GM19395 (cell line): ENCODE measurements around the gene MAEA.
"Not testable (repeated sequence)": the region's sequence is repeated elsewhere in the genome, so short reads cannot be mapped to it uniquely, and the experiment has no call there.

Experiments
- ATAC-seq: cut with Tn5 transposase; IDR thresholded peaks from one replicate; pipeline ENCODE4 v1.9.1; 2021; ENCODE audit warnings: mild to moderate bottlenecking, moderate library complexity; ENCODE audit not compliant: unreplicated experiment

Gene MAEA

GRCh38 chr4:1318488-1319213 is 29.0 kb downstream of the MAEA start:
- no peak for ATAC-seq

- ATAC-seq = no peak
Measured at GRCh38 chr4:1321486-1321885, 31.8 kb downstream of the MAEA start.

GRCh38 chr4:1321946-1322650 is 32.4 kb downstream of the MAEA start:
- ATAC-seq = no peak

GRCh38 chr4:1323280-1323634 is 33.6 kb downstream of the MAEA start:
- ATAC-seq = no peak

GRCh38 chr4:1323635-1324442 is 34.1 kb downstream of the MAEA start:
- ATAC-seq = no peak

- ATAC-seq = not testable (repeated sequence)
Measured at GRCh38 chr4:1324443-1325175, 34.9 kb downstream of the MAEA start.

GRCh38 chr4:1325176-1325480 is 35.4 kb downstream of the MAEA start:
- ATAC-seq = no peak

GRCh38 chr4:1325681-1326635 is 36.3 kb downstream of the MAEA start:
- no peak for ATAC-seq

- ATAC-seq = no peak
Measured at GRCh38 chr4:1326751-1327525, 37.2 kb downstream of the MAEA start.

GRCh38 chr4:1327526-1328266 is 38.0 kb downstream of the MAEA start:
- no peak for ATAC-seq

GRCh38 chr4:1328267-1329155 is 38.8 kb downstream of the MAEA start:
- no peak for ATAC-seq

- ATAC-seq = no peak
Measured at GRCh38 chr4:1329408-1330371, 40.0 kb downstream of the MAEA start.

- no peak for ATAC-seq
Measured at GRCh38 chr4:1330761-1331590, 41.3 kb downstream of the MAEA start.

GRCh38 chr4:1331591-1332353 is 42.1 kb downstream of the MAEA start:
- ATAC-seq = no peak

GRCh38 chr4:1332686-1333085 is 43.0 kb downstream of the MAEA start:
- no peak for ATAC-seq
